Smooth muscle cell (in vitro differentiated cells): ENCODE measurements around the gene TBL1Y. TPM values are rescaled to one million over a fixed set of nuclear protein-coding genes. Genes with fewer than 3 reads are reported as not detected.

Source experiments
- DNase-seq: peaks from one replicate; lab custom pipeline; 2025; ENCODE audit not compliant: unreplicated experiment; lab: John Stamatoyannopoulos, UW
- H2AFZ ChIP-seq: fragments of 200-600 bp; sonication (generic); 2 replicates; pipeline ENCODE4 v1.6.0; 2016; ENCODE audit warnings: antibody characterized with exemption, low read depth, mild to moderate bottlenecking
- H3F3A ChIP-seq: fragments of 200-600 bp; sonication (generic); 2 replicates; pipeline ENCODE4 v1.6.0; 2017; ENCODE audit warnings: antibody characterized with exemption, low read depth
- H3K27ac ChIP-seq: fragments of 200-600 bp; sonication (generic); 2 replicates; pipeline ENCODE4 v1.5.1; 2016; ENCODE audit warnings: low read depth, mild to moderate bottlenecking
- H3K27me3 ChIP-seq: fragments of 200-600 bp; sonication (generic); 2 replicates; pipeline ENCODE4 v1.6.1; 2016; ENCODE audit warnings: low read depth, mild to moderate bottlenecking
- H3K36me3 ChIP-seq: fragments of 200-600 bp; sonication (generic); 2 replicates; pipeline ENCODE4 v1.5.1; 2016; ENCODE audit warnings: low read depth
- H3K4me1 ChIP-seq: fragments of 200-600 bp; sonication (generic); 2 replicates; pipeline ENCODE4 v1.5.1; 2016; ENCODE audit warnings: low read depth
- H3K4me2 ChIP-seq: fragments of 200-600 bp; sonication (generic); 2 replicates; pipeline ENCODE4 v1.6.0; 2016; ENCODE audit warnings: mild to moderate bottlenecking
- H3K4me3 ChIP-seq: fragments of 200-600 bp; sonication (generic); 2 replicates; pipeline ENCODE4 v1.5.1; 2016; ENCODE audit warnings: mild to moderate bottlenecking
- H3K79me2 ChIP-seq: fragments of 200-600 bp; sonication (generic); 2 replicates; pipeline ENCODE4 v1.6.0; 2016; ENCODE audit warnings: low read depth, mild to moderate bottlenecking
- H3K9ac ChIP-seq: fragments of 200-600 bp; sonication (generic); 2 replicates; pipeline ENCODE4 v1.6.0; 2016; ENCODE audit warnings: low read depth
- H3K9me3 ChIP-seq: fragments of 200-600 bp; sonication (generic); replicated peaks from 2 replicates; pipeline ENCODE4 v1.5.1; 2016; ENCODE audit warnings: low read depth
- H4K20me1 ChIP-seq: fragments of 200-600 bp; sonication (generic); 2 replicates; pipeline ENCODE4 v1.6.0; 2016; ENCODE audit warnings: low read depth
- CTCF ChIP-seq: fragments of 200-600 bp; sonication (generic); IDR thresholded peaks from 2 replicates; pipeline ENCODE4 v1.5.1; 2017; ENCODE audit warnings: borderline replicate concordance, mild to moderate bottlenecking, antibody characterized with exemption; ENCODE audit not compliant: insufficient read depth, poor library complexity, severe bottlenecking
- WGBS: methylation state at CpG from one replicate; pipeline ENCODE4 v1.1.7; 2016; ENCODE audit warnings: low lambda C conversion rate; 5-methylcytosine and 5-hydroxymethylcytosine counted together
- polyA plus RNA-seq: library from polyadenylated mRNA; unstranded; fragments of >200 nt; fragmentation: Nextera tagmentation; extraction: Ambion mirVana; gene quantifications from 2 replicates; pipeline ENCODE4 v1.2.1, GENCODE V29; 2016
- total RNA-seq: library from RNA; depleted of rRNA; stranded (reverse); fragments of >200 nt; gene quantifications from 2 replicates; pipeline ENCODE4 v1.2.3, GENCODE V29; 2014

Gene TBL1Y
- total and polyA plus RNA-seq, 2 experiments from 2014 or later: not detected

- no peak overlapping the region for H3K4me3 ChIP-seq
- WGBS: no CpG with 5 or more reads among the region's 5 CpGs
- H3K4me1 ChIP-seq: no peaks in the 10 kb centered on the region
- H3K9ac ChIP-seq: no peak overlapping the region
- H2AFZ ChIP-seq: no peak overlapping the region
- no peaks in the 10 kb centered on the region for H3F3A ChIP-seq
- DNase-seq: no peak
- no peaks in the 10 kb centered on the region for H3K27me3 ChIP-seq
- no peaks in the 10 kb centered on the region for H3K79me2 ChIP-seq
- H3K36me3 ChIP-seq: no peaks in the 10 kb centered on the region
- no peak overlapping the region for H3K27ac ChIP-seq
- no peak overlapping the region for H3K4me2 ChIP-seq
- H3K9me3 ChIP-seq: no peaks in the 10 kb centered on the region
- no peak for TF ChIP-seq CTCF
- no peaks in the 10 kb centered on the region for H4K20me1 ChIP-seq
These were observed 205.4 kb downstream of the TBL1Y start for GRCh38 chrY:7115871-7116270.

GRCh38 chrY:7122202-7122601 lies 211.7 kb downstream of the TBL1Y start:
- Histone ChIP-seq H2AFZ (no peak overlapping the region), H3K4me3 (no peak overlapping the region), H3K36me3 (no peaks in the 10 kb centered on the region), H3K9me3 (no peaks in the 10 kb centered on the region), H3K27me3 (no peaks in the 10 kb centered on the region), H3K79me2 (no peaks in the 10 kb centered on the region), H3K4me1 (no peaks in the 10 kb centered on the region), H3F3A (no peaks in the 10 kb centered on the region), H3K9ac (no peak overlapping the region), H4K20me1 (no peaks in the 10 kb centered on the region), H3K27ac (no peak overlapping the region), H3K4me2 (no peak overlapping the region)
- no peak for DNase-seq
- no peak for TF ChIP-seq CTCF
- WGBS: no CpG with 5 or more reads among the region's 4 CpGs

- Histone ChIP-seq H3K27me3 (no peaks in the 10 kb centered on the region), H3K27ac (no peak overlapping the region), H3K36me3 (no peaks in the 10 kb centered on the region), H3K4me2 (no peak overlapping the region), H3K79me2 (no peaks in the 10 kb centered on the region), H3K9ac (no peak overlapping the region), H4K20me1 (no peaks in the 10 kb centered on the region), H3F3A (no peaks in the 10 kb centered on the region), H3K4me3 (no peak overlapping the region), H2AFZ (no peak overlapping the region), H3K4me1 (no peaks in the 10 kb centered on the region), H3K9me3 (no peaks in the 10 kb centered on the region)
- no peak for TF ChIP-seq CTCF
- no peak for DNase-seq
- WGBS: no CpG with 5 or more reads among the region's 6 CpGs
These were observed 214.9 kb downstream of the TBL1Y start for GRCh38 chrY:7125136-7126056.

- Histone ChIP-seq H3K27me3 (no peaks in the 10 kb centered on the region), H2AFZ (no peak overlapping the region), H3K9me3 (no peaks in the 10 kb centered on the region), H3K4me3 (no peak overlapping the region), H3K79me2 (no peaks in the 10 kb centered on the region), H3K27ac (no peak overlapping the region), H3K9ac (no peak overlapping the region), H3K4me1 (no peaks in the 10 kb centered on the region), H4K20me1 (no peaks in the 10 kb centered on the region), H3F3A (no peaks in the 10 kb centered on the region), H3K4me2 (no peak overlapping the region), H3K36me3 (no peaks in the 10 kb centered on the region)
- no peak for DNase-seq
- no peak for TF ChIP-seq CTCF
- WGBS: no CpG with 5 or more reads among the region's 3 CpGs
These were observed 217.7 kb downstream of the TBL1Y start for GRCh38 chrY:7128211-7128610.
